Activated naive CD8-positive, alpha-beta T cell (primary cell): ENCODE data around the gene IQCB1.
"Not testable (repeated sequence)": the region's sequence is repeated elsewhere in the genome, so short reads cannot be mapped to it uniquely, and the experiment has no call there.

ENCODE experiments used
- H3K27ac Mint-ChIP-seq: one replicate; pipeline ENCODE4 v1.8.0; 2021; ENCODE audit warnings: mixed read lengths
- H3K27me3 Mint-ChIP-seq: one replicate; pipeline ENCODE4 v1.8.0; 2021; ENCODE audit warnings: mixed read lengths
- H3K36me3 Mint-ChIP-seq: one replicate; pipeline ENCODE4 v1.8.0; 2021; ENCODE audit warnings: mixed read lengths
- H3K4me1 Mint-ChIP-seq: one replicate; pipeline ENCODE4 v1.8.0; 2021; ENCODE audit warnings: low read depth, mixed read lengths
- H3K4me3 Mint-ChIP-seq: one replicate; pipeline ENCODE4 v1.8.0; 2021; ENCODE audit warnings: mild to moderate bottlenecking, mixed read lengths
- H3K9me3 Mint-ChIP-seq: one replicate; pipeline ENCODE4 v1.8.0; 2021; ENCODE audit warnings: low read depth, mixed read lengths

Gene IQCB1

GRCh38 chr3:121834671-121835464 is at the start of gene IQCB1, which contains the start of gene EAF2:
TSS of gene IQCB1 (minus strand) at chr3:121835060. CDS start at chr3:121828960, 6,100 bp downstream.
TSS of gene EAF2 (plus strand) at chr3:121835209. CDS start at chr3:121835286, 77 bp downstream.
- H3K4me1 Mint-ChIP-seq, result peaks cover 52% of the 10 kb centered on the region
- peak within 1 kb of the TSS; percentile 98 for H3K4me3 Mint-ChIP-seq
- no peaks in the 10 kb centered on the region for H3K27me3 Mint-ChIP-seq
- H3K27ac Mint-ChIP-seq, result peak within 1 kb of the TSS; percentile 93
- peaks cover 12% of the 10 kb centered on the region for H3K36me3 Mint-ChIP-seq
- H3K9me3 Mint-ChIP-seq, result no peaks in the 10 kb centered on the region

GRCh38 chr3:121883507-121883906 is 48.6 kb upstream of the IQCB1 start:
- Mint-ChIP-seq H3K4me1 (no peaks in the 10 kb centered on the region), H3K4me3 (no peak overlapping the region), H3K9me3 (no peaks in the 10 kb centered on the region), H3K36me3 (peaks cover 4% of the 10 kb centered on the region), H3K27me3 (no peaks in the 10 kb centered on the region), H3K27ac (no peak overlapping the region)

DNA sequence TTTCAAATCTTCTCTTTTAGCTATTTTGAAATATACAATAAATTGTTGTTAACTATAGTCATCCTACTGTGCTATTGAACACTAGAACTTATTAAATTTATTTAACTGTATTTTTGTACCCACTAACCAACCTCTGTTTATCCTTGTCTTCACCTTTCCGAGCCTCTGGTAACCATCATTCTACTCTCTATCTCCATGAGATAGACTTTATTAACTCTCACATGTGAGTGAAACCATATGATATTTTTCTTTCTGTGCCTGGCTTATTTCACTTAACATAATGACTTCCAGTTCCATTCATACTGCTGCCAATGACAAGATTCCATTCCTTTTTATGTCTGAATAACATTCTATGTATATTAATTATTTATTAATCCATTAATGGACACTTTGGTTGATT is 43.6 kb upstream of the IQCB1 start:
- H3K4me1 Mint-ChIP-seq, result no peaks in the 10 kb centered on the region
- H3K4me3 Mint-ChIP-seq, result no peak overlapping the region
- H3K36me3 Mint-ChIP-seq, result peaks cover 5% of the 10 kb centered on the region
- H3K27ac Mint-ChIP-seq, result no peak overlapping the region
- no peaks in the 10 kb centered on the region for H3K27me3 Mint-ChIP-seq
- no peaks in the 10 kb centered on the region for H3K9me3 Mint-ChIP-seq

- no peaks in the 10 kb centered on the region for H3K27me3 Mint-ChIP-seq
- peaks cover 11% of the 10 kb centered on the region for H3K36me3 Mint-ChIP-seq
- H3K4me1 Mint-ChIP-seq, result no peaks in the 10 kb centered on the region
- H3K9me3 Mint-ChIP-seq, result no peaks in the 10 kb centered on the region
- no peak overlapping the region for H3K27ac Mint-ChIP-seq
- H3K4me3 Mint-ChIP-seq, result no peak overlapping the region
Measured at GRCh38 chr3:121871430-121871829, 36.6 kb upstream of the IQCB1 start.

GRCh38 chr3:121870717-121871116 is 35.9 kb upstream of the IQCB1 start:
- Mint-ChIP-seq H3K27ac (no peak overlapping the region), H3K4me3 (no peak overlapping the region), H3K4me1 (no peaks in the 10 kb centered on the region), H3K36me3 (peaks cover 15% of the 10 kb centered on the region), H3K9me3 (no peaks in the 10 kb centered on the region), H3K27me3 (no peaks in the 10 kb centered on the region)

DNA sequence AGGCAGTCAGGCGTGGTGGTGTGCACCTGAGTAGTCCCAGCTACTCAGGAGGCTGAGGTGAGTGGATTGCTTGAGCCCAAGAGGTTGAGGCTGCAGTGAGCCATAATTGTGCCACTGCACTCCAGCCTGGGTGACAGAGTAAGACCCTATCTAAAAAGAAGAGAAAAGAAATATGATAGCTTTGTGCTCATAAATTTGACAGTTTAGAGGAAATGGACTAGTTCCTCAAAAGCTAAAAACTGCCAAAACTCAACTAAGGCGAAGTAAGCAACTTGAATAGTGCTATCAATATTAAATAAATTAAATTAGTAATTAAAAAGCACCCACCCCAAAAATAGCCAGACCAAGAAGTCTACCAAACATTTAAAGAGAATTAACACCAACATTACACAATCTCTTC is 34.9 kb upstream of the IQCB1 start:
- Mint-ChIP-seq H3K4me1 (no peaks in the 10 kb centered on the region), H3K27me3 (no peaks in the 10 kb centered on the region), H3K9me3 (no peaks in the 10 kb centered on the region), H3K27ac (no peak overlapping the region), H3K4me3 (no peak overlapping the region), H3K36me3 (peaks cover 17% of the 10 kb centered on the region)

DNA sequence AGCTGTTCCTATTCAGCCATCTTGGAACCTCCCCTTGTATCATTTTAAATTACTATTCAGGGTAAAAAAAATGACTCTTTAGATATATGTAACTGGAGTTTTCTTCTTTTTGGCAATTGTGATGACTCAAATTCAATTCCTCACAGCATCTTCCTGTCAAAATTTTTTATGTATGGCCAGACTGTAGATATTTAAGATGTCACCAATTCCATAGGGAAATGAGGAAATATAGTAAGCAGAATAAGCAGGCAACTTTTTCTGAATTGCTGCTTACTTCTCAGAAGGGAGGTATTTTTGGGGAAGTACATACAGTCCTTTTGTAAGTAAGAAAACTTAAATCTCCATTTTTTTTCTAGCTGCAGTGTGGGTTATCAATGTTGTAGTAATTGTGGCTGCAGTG is 28.9 kb upstream of the IQCB1 start:
- Mint-ChIP-seq H3K27ac (no peak overlapping the region), H3K4me1 (no peaks in the 10 kb centered on the region), H3K27me3 (no peaks in the 10 kb centered on the region), H3K36me3 (peaks cover 27% of the 10 kb centered on the region), H3K9me3 (no peaks in the 10 kb centered on the region), H3K4me3 (no peak overlapping the region)

DNA sequence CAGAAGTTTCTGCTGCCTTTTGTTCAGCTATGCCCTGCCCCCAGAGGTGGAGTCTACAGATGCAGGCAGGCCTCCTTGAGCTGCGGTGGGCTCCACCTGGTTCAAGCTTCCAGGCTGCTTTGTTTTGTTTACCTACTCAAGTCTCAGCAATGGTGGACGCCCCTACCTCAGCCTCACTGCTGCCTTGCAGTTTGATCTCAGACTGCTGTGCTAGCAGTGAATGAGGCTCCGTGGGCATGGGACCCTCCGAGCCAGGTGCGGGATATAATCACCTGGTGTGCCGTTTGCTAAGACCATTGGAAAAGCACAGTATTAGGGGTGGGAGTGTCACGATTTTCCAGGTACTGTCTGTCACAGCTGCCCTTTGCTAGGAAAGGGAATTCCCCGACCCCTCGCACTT is 28.4 kb upstream of the IQCB1 start:
- not testable (repeated sequence) for H3K4me1 Mint-ChIP-seq, H3K27me3 Mint-ChIP-seq, H3K4me3 Mint-ChIP-seq, H3K27ac Mint-ChIP-seq, H3K9me3 Mint-ChIP-seq
- H3K36me3 Mint-ChIP-seq, result peaks cover 28% of the 10 kb centered on the region

- H3K27me3 Mint-ChIP-seq, H3K9me3 Mint-ChIP-seq, H3K4me3 Mint-ChIP-seq, H3K27ac Mint-ChIP-seq, H3K4me1 Mint-ChIP-seq: not testable (repeated sequence)
- H3K36me3 Mint-ChIP-seq, result peaks cover 20% of the 10 kb centered on the region
Measured at GRCh38 chr3:121857778-121858177, 22.9 kb upstream of the IQCB1 start.

DNA sequence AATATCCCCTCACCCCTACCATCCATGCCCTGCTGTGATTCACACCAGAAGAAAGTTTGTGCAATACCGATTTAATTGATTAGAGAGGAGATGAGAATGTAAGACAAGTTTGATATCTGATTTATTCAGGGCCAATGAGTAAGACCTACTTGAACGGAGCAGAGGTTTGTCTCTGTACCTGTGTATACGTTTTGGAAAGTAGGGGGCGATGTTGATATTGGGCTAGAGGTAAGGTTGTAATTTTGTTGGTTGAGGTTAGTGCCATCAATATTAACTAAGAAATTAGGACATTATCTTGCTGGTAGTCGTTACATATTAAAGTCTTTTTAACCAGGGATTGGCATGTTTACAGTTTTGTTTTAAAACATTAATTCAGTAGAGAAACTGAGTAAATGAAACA is 20.7 kb upstream of the IQCB1 start:
- H3K27ac Mint-ChIP-seq, result no peak overlapping the region
- H3K4me3 Mint-ChIP-seq, result no peak overlapping the region
- peaks cover 14% of the 10 kb centered on the region for H3K36me3 Mint-ChIP-seq
- H3K4me1 Mint-ChIP-seq, result no peaks in the 10 kb centered on the region
- H3K9me3 Mint-ChIP-seq, result no peaks in the 10 kb centered on the region
- no peaks in the 10 kb centered on the region for H3K27me3 Mint-ChIP-seq

- Mint-ChIP-seq H3K27me3 (no peaks in the 10 kb centered on the region), H3K27ac (no peak overlapping the region), H3K4me1 (no peaks in the 10 kb centered on the region), H3K9me3 (no peaks in the 10 kb centered on the region), H3K36me3 (peaks cover 8% of the 10 kb centered on the region), H3K4me3 (no peak overlapping the region)
Measured at GRCh38 chr3:121852256-121852655, 17.4 kb upstream of the IQCB1 start.

DNA sequence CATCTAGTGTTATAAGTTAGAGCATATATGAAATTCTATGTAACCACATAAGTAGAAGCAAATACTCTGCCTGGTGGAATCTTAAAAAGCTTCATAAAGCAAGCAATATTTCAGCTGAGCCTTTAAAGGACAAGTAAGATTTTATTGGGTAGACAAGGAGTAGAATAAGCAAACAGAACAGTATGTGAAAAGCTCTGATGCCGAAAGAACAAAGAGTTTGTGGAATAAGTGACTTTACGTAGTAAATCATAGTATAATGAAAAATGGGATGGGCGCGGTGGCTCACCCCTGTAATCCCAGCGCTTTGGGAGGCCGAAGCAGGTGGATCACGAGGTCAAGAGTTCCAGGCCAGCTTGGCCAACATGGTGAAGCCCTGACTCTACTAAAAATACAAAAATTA is 10.0 kb upstream of the IQCB1 start:
- no peaks in the 10 kb centered on the region for H3K36me3 Mint-ChIP-seq
- H3K27ac Mint-ChIP-seq, result no peak overlapping the region
- H3K4me3 Mint-ChIP-seq, result no peak overlapping the region
- H3K4me1 Mint-ChIP-seq, result no peaks in the 10 kb centered on the region
- H3K27me3 Mint-ChIP-seq, result no peaks in the 10 kb centered on the region
- H3K9me3 Mint-ChIP-seq, result no peaks in the 10 kb centered on the region

GRCh38 chr3:121839962-121840361 is 5.1 kb upstream of the IQCB1 start:
- Mint-ChIP-seq H3K36me3 (no peaks in the 10 kb centered on the region), H3K9me3 (no peaks in the 10 kb centered on the region), H3K27ac (no peak overlapping the region)

GRCh38 chr3:121836481-121836880 is 1.6 kb upstream of the IQCB1 start:
- H3K9me3 Mint-ChIP-seq, result no peaks in the 10 kb centered on the region
- peaks cover 10% of the 10 kb centered on the region for H3K36me3 Mint-ChIP-seq
- no peaks in the 10 kb centered on the region for H3K27me3 Mint-ChIP-seq
- H3K4me1 Mint-ChIP-seq, result peaks cover 42% of the 10 kb centered on the region
- peak overlapping the region; percentile 46 for H3K27ac Mint-ChIP-seq
- H3K4me3 Mint-ChIP-seq, result peak overlapping the region; percentile 98

More at GRCh38 chr3:121839962-121840361, 5.1 kb upstream of the IQCB1 start:
- no peaks in the 10 kb centered on the region for H3K27me3 Mint-ChIP-seq
- H3K4me3 Mint-ChIP-seq, result no peak overlapping the region
- H3K4me1 Mint-ChIP-seq, result peaks cover 17% of the 10 kb centered on the region

GRCh38 chr3:121836064-121836463 is 1.2 kb upstream of the IQCB1 start:
- peaks cover 47% of the 10 kb centered on the region for H3K4me1 Mint-ChIP-seq
- peak overlapping the region; percentile 8 for H3K27ac Mint-ChIP-seq
- peak overlapping the region; percentile 98 for H3K4me3 Mint-ChIP-seq
- H3K36me3 Mint-ChIP-seq, result peaks cover 12% of the 10 kb centered on the region
- no peaks in the 10 kb centered on the region for H3K9me3 Mint-ChIP-seq
- no peaks in the 10 kb centered on the region for H3K27me3 Mint-ChIP-seq

- no peaks in the 10 kb centered on the region for H3K27me3 Mint-ChIP-seq
- H3K9me3 Mint-ChIP-seq, result no peaks in the 10 kb centered on the region
- peaks cover 12% of the 10 kb centered on the region for H3K36me3 Mint-ChIP-seq
- H3K4me3 Mint-ChIP-seq, result peak overlapping the region; percentile 98
- H3K27ac Mint-ChIP-seq, result peak overlapping the region; percentile 93
- H3K4me1 Mint-ChIP-seq, result peaks cover 52% of the 10 kb centered on the region
Measured at GRCh38 chr3:121835465-121835801, 573 bp upstream of the IQCB1 start.
